Measurements from ENCODE around the gene ADGRE2.
A peak's percentile ranks its signal among the peaks of the same experiment; 100 is the strongest.
"Not testable (repeated sequence)": the region's sequence is repeated elsewhere in the genome, so short reads cannot be mapped to it uniquely, and the experiment has no call there.

Gene ADGRE2

GRCh38 chr19:14777645-14778044 is 715 bp downstream of the ADGRE2 start:
- not testable (repeated sequence) for DNase-seq

GRCh38 chr19:14775869-14776586 is 2.3 kb downstream of the ADGRE2 start:
- peak; percentile 75 for DNase-seq

- not testable (repeated sequence) for DNase-seq
These were observed 3.0 kb downstream of the ADGRE2 start for GRCh38 chr19:14775326-14775725.

- DNase-seq: no peak
These were observed 4.0 kb downstream of the ADGRE2 start for GRCh38 chr19:14774373-14774772.

GRCh38 chr19:14773722-14774121 is 4.6 kb downstream of the ADGRE2 start:
- DNase-seq: not testable (repeated sequence)

GRCh38 chr19:14772995-14773394 is 5.4 kb downstream of the ADGRE2 start:
- DNase-seq: no peak

GRCh38 chr19:14772467-14772866 is 5.9 kb downstream of the ADGRE2 start:
- DNase-seq: no peak

GRCh38 chr19:14770944-14771839 is 7.2 kb downstream of the ADGRE2 start:
- DNase-seq: no peak

- DNase-seq: no peak
These were observed 8.2 kb downstream of the ADGRE2 start for GRCh38 chr19:14770136-14770535.

GRCh38 chr19:14769201-14769600 is 9.2 kb downstream of the ADGRE2 start:
- no peak for DNase-seq

- no peak for DNase-seq
These were observed 10.4 kb downstream of the ADGRE2 start for GRCh38 chr19:14768001-14768400.

- no peak for DNase-seq
These were observed 10.8 kb downstream of the ADGRE2 start for GRCh38 chr19:14767466-14767971.

- not testable (repeated sequence) for DNase-seq
These were observed 12.5 kb downstream of the ADGRE2 start for GRCh38 chr19:14765841-14766240.

GRCh38 chr19:14765403-14765802 is 13.0 kb downstream of the ADGRE2 start:
- DNase-seq: not testable (repeated sequence)

- no peak for DNase-seq
These were observed 14.0 kb downstream of the ADGRE2 start for GRCh38 chr19:14764401-14764800.

GRCh38 chr19:14763497-14764145 is 14.7 kb downstream of the ADGRE2 start:
- no peak for DNase-seq

GRCh38 chr19:14762111-14762510 is 16.2 kb downstream of the ADGRE2 start:
- no peak for DNase-seq

GRCh38 chr19:14761607-14762006 is 16.8 kb downstream of the ADGRE2 start:
- no peak for DNase-seq

- DNase-seq: no peak
These were observed 19.5 kb downstream of the ADGRE2 start for GRCh38 chr19:14758816-14759215.

- DNase-seq: no peak
These were observed 29.8 kb downstream of the ADGRE2 start for GRCh38 chr19:14748601-14749000.

- no peak for DNase-seq
These were observed 31.5 kb downstream of the ADGRE2 start for GRCh38 chr19:14746886-14747285.

GRCh38 chr19:14735915-14736314 is 42.4 kb downstream of the ADGRE2 start:
- DNase-seq: no peak

GRCh38 chr19:14733574-14733973 is 44.8 kb downstream of the ADGRE2 start:
- DNase-seq: peak; percentile 50

Data from RPMI8226 (cell line).